Activated CD4-positive, alpha-beta T cell treated with anti-CD3 and anti-CD28 coated beads for 24 hours (primary cell): ENCODE results near the gene GAREM2.
A peak's percentile ranks its signal among the peaks of the same experiment; 100 is the strongest.
"Not testable (repeated sequence)": the region's sequence is repeated elsewhere in the genome, so short reads cannot be mapped to it uniquely, and the experiment has no call there.

ENCODE experiments used
- DNase-seq, 2 donors: peaks; one replicate each; pipeline ENCODE4 v3.0.0-alpha.2; 2020; ENCODE audit warnings: low read depth in 2 of 2

GAREM2 gene

DNA sequence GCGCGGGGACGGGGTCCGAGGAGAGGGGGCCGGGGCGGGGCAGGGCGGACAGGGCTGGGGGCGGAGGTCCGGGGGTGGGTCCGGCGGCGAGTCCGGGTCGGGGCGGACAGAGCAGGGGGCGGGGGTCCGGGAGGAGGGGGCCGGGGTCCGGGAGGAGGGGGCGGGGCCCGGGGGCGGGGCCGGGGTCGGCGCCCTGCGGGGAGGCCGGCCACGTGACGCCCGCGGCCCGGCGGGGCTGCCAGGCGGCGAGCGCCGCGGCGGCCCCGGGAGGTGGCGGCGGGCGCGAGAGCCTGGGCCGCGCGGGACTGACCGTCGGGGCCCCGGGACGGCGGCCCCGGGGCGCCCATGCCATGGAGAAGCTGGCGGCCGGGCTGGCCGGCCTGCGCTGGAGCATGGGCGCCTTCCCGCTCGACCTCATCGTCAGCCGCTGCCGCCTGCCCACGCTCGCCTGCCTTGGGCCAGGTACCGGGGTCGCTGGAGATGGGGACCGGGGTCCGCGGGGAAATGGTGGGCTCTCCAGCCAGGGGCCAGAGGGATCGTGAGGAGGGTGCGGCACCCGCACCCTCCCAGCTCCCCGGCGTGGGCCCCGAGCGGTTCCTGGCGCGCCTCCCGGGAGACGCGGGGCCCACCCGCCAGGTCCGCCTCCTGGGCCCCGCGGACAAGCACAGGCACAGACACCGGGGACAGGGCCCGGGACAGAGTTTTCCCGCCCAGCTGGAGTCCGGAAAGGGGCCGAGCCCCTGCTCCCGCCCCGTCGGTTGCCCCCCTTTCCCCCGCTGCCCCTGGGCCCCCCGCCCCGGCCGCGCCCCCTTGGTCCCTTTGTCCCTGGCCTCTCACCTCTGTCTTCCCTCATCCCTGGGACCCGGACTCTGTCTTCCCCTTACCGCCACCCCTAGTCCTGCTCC is at the start of gene GAREM2:
GAREM2 (plus strand) TSS at position 218 of the 905 bp plus-strand sequence; CDS start at position 351, 133 bp downstream.
- no peak for DNase-seq

DNA sequence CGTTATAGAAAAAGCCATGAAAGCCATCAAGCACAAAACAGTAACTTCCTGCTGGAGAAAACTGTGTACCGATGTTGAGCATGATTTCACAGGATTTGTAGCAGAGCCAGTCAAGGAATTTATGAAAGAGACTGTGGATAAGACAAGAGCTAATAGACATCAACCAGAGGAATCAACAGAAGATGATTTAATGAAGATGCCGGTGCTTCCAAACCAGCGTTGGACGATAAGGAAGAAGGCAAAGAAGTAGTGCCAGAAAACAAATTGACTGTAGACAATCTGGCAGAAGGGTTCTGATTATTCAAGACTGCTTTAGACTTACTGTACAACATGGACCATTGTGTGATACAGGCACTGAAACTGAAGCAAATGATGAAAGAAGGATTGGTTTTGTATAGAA is 49.5 kb upstream of the GAREM2 start:
- DNase-seq = no peak

DNA sequence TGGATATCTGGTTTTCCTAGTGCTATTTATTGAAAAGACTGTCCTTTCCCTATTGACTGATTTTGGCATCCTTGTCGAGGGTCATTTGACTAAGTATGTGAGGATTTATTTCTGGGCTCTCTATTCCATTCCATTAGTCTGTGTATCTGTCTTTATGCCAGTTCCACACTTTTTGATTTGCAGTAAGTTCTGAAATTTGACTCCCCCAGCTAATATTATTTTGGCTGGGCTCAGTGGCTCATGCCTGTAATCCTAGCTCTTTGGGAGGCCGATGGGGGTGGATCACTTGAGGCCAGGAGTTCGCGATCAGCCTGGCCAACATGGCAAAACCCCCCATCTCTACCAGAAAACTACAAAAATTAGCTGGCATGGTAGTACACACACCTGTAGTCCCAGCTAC is 46.8 kb upstream of the GAREM2 start:
- no peak for DNase-seq

GRCh38 chr2:26128176-26128575 is 44.7 kb upstream of the GAREM2 start:
- no peak for DNase-seq

DNA sequence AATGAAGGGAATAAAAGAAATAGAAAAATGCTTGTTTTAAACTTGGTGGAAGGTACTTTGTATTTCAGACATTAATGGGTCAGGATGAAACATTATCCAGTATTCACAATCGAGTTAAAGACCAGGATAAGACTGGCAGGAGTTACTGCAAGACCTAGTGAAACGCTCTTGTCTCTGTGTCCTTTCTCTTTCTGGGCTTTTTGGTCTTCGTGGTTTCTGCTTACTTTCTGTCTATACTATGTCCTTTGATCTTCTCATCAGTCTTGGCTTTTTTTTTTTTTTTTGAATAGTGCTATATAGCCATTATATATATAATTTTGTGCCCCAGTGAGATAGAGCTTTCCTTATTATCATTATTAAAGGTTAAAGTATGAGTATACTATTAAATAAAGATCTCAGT is 42.1 kb upstream of the GAREM2 start:
- DNase-seq = no peak

- DNase-seq = no peak
These were observed 36.4 kb upstream of the GAREM2 start for GRCh38 chr2:26136451-26136850.

DNA sequence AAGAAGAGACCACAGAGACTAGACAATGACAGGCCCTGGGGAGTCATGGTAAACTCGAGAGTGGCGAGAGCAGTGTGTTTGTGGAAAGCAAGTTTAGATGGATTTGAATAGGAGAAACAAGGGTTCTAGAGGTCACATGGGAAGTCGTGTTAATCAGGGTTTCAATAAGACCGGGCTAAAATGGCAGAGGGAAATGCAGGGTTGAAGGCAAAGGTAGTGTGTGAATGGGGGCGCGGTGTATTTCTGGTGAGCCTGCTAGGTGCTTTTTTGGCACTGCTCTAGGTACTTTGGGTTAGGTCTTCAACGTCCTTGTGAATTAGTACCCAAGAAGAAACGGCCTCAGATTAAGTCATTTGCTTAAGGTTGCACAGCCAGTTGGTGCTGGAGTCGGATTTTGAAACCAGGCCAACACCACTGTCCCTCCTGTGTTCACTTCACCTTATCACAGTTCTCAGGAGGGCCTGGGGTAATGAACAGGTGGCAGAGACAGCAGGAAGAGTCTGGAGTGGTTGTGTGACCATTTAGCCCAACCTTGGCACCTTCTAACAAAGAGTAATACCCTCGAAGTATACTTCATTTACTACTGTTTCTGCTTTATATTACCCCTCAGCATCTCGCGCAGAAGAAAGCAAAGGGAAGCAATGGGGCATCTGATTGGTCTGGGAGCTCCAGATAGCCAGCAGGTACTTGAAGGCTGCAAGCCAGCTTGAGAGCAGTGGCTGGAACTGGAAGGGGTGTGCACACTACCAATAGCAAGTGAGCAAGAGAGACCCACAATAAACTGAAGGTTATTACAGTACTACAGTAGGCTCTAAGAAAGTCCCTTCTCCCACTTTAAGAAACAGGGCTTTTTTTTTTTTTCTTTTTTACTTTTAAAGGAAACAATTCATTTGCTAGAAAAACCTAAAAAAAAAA is 33.4 kb upstream of the GAREM2 start:
- DNase-seq = no peak

DNA sequence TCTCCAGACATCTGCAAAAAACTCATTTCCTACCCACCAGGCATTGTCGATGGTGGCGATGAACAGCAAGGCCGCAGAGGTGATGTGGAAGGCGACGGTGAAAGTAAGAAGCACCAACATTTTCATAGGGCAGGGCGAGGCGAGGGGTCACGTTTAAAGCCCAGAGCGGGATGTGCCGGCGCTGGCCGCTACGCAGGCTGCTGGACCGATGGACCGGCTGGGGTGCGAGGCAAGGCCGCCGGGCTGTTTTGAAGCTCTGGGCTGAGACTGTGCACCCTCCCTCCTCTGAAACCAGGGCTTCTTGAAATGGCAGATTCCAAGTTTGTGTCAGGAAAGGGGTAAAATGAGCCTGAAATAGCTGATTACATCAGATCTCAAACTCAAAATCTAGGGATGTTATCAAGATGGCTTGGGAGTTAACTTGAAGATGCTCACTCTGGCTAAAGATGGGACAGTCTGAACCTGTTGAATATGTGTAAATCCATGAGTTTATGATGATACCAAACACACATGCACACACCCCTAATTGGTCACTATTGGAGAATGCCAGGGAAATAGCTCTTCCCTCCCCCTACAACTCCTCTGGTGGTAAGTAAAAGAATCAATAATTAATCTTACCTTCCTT is 31.6 kb upstream of the GAREM2 start:
- DNase-seq = no peak

- no peak for DNase-seq
These were observed 28.9 kb upstream of the GAREM2 start for GRCh38 chr2:26144031-26144430.

DNA sequence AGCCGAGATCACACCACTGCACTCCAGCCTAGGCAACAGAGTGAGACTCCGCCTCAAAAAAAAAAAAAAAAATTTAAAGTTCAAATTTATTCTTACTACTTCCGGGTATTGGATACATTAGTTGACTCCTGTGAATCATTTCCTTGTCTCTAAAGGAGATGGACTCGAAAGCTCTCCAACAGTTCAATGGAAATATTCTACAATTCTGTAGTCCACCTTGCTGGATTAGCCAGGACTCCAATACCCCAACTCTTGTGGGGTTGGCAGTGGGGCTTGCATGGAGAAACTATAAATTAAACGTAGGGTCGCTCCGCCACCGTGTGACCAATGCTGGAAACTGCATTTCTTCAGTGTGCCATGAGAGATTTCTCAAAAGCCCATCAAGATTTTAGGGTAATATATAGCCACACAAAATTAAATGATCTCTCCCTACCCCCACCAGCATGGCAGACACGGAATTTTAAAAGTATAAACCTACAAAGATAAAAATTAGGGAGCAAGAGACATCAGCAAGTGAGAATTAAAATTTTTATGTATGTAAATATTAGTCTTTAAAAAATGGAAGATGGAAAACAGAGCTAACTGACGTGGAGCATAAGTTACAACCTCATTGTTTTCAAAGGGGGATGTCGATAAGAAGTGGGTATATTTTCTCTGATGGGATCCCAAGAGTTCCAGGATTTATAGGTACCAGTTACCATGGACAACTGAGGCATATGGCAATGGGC is 27.8 kb upstream of the GAREM2 start:
- DNase-seq = peak; percentile 37 to 41

- no peak for DNase-seq
These were observed 24.4 kb upstream of the GAREM2 start for GRCh38 chr2:26148501-26148900.

DNA sequence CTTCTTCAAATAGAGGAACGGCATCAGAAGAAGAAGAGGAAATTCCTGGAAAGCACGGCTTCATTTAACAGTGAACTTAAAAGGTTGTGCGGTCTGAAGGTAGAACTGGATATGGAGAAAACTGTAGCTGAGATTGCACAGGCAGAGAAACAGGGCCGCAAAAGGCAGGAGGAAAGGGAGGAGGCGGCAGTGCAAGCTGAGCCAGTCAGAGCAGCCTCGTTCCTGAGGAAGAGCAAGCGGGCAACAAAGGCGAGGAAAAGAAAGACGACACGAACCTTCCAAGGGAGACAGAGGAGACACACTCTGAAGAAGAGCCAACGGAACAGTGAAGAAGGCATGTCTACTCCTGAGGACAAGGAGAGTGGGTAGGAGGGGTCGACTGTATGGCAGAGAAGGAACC is 22.6 kb upstream of the GAREM2 start:
- no peak for DNase-seq

- no peak for DNase-seq
These were observed 15.3 kb upstream of the GAREM2 start for GRCh38 chr2:26157580-26157979.

- no peak for DNase-seq
These were observed 11.0 kb upstream of the GAREM2 start for GRCh38 chr2:26161926-26162325.

DNA sequence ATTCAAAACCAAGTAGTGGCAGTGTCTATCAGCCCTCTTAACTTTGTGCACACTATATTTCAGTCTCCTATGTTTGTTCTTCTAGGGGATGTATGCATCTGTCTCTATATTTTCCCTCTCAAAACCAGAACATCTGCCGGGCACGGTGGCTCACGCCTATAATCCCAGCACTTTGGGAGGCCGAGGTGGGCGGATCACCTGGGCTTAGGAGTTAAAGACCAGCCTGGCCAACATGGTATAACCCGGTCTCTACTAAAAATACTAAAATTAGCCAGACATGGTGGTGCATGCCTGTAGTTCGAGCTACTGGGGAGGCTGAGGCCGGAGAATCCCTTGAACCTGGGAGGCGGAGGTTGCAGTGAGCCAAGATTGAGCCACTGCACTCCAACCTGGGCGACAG is 9.9 kb upstream of the GAREM2 start:
- no peak for DNase-seq

- DNase-seq = no peak
These were observed 8.7 kb upstream of the GAREM2 start for GRCh38 chr2:26164231-26164630.

DNA sequence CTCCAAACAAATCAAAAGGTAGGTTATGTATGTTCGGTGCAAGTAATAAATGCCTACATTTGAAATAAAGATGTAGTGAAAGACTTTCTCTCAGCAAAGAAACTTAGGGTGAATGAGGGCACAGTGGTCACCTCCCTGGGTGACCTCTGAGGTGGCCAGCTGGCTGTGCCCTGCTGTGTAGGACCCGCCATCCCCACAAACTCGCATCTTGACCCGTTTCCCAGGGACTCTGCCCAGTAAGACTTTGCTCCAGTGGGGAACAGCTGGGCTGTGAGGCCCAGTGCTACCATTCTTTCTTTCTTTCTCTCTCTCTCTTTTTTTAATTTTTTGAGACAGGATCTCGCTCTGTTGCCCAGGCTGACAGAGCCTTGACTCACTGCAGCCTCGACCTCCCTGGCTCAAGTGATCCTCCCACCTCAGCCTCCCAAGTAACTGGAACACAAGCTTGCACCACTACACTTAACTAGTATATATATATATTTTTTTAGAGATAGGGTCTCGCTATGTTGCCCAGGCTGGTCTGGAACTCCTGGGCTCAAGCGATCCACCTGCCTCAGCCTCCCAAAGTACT is 8.2 kb upstream of the GAREM2 start:
- DNase-seq = no peak

GRCh38 chr2:26165403-26165802 is 7.5 kb upstream of the GAREM2 start:
- no peak for DNase-seq

- DNase-seq = not testable (repeated sequence)
These were observed 6.3 kb upstream of the GAREM2 start for GRCh38 chr2:26166541-26166940.

- DNase-seq = no peak
These were observed 4.1 kb upstream of the GAREM2 start for GRCh38 chr2:26168785-26169184.

DNA sequence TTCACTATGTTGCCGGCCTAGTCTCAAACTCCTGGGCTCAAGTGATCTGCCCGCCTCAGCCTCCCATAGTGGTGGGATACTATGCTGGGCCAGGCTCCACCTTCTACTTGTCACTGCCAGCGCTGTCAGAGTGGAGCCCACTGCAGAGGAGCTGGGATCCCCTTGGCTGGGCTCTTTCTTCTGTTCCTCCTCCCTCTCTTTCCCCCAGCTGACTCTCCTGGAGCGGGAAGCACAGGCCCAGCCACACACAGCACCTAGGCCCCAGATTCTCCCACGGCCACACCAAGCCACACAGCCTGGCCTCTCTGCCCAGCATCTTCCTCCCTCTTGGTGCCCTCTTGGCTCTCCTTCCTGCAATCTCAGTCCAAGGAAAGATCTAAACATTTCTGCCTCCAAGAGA is 3.7 kb upstream of the GAREM2 start:
- no peak for DNase-seq
